Mucosa of stomach (tissue), 1 donor: ENCODE data around the gene KRT8.
"Not testable (repeated sequence)": the region's sequence is repeated elsewhere in the genome, so short reads cannot be mapped to it uniquely, and the experiment has no call there.

Experiments used
- H3K27me3 ChIP-seq: one replicate; pipeline ENCODE4 v1.7.0; 2013; ENCODE audit warnings: mild to moderate bottlenecking, low read length; ENCODE audit not compliant: control insufficient read depth, insufficient read depth
- H3K36me3 ChIP-seq: one replicate; pipeline ENCODE4 v1.7.0; 2013; ENCODE audit warnings: low read length; ENCODE audit not compliant: control insufficient read depth, insufficient read depth
- H3K4me1 ChIP-seq: one replicate; pipeline ENCODE4 v1.7.0; 2013; ENCODE audit warnings: mild to moderate bottlenecking, low read length; ENCODE audit not compliant: control insufficient read depth, insufficient read depth
- H3K4me3 ChIP-seq: one replicate; pipeline ENCODE4 v1.7.0; 2013; ENCODE audit warnings: low read length
- H3K9ac ChIP-seq: one replicate; pipeline ENCODE4 v1.7.0; 2013; ENCODE audit warnings: mild to moderate bottlenecking, low read length, moderate library complexity
- H3K9me3 ChIP-seq: one replicate; pipeline ENCODE4 v1.7.0; 2013; ENCODE audit warnings: mild to moderate bottlenecking, low read length, moderate library complexity; ENCODE audit not compliant: control insufficient read depth
- donor health status: Pancreatic carcinoma.

KRT8 gene

GRCh38 chr12:52861511-52861910 lies 43.4 kb downstream of the KRT8 start:
- H3K9ac ChIP-seq = no peak overlapping the region
- no peaks in the 10 kb centered on the region for H3K36me3 ChIP-seq
- H3K4me1 ChIP-seq = peaks cover 14% of the 10 kb centered on the region
- no peaks in the 10 kb centered on the region for H3K27me3 ChIP-seq
- H3K4me3 ChIP-seq = no peak overlapping the region
- no peaks in the 10 kb centered on the region for H3K9me3 ChIP-seq

DNA sequence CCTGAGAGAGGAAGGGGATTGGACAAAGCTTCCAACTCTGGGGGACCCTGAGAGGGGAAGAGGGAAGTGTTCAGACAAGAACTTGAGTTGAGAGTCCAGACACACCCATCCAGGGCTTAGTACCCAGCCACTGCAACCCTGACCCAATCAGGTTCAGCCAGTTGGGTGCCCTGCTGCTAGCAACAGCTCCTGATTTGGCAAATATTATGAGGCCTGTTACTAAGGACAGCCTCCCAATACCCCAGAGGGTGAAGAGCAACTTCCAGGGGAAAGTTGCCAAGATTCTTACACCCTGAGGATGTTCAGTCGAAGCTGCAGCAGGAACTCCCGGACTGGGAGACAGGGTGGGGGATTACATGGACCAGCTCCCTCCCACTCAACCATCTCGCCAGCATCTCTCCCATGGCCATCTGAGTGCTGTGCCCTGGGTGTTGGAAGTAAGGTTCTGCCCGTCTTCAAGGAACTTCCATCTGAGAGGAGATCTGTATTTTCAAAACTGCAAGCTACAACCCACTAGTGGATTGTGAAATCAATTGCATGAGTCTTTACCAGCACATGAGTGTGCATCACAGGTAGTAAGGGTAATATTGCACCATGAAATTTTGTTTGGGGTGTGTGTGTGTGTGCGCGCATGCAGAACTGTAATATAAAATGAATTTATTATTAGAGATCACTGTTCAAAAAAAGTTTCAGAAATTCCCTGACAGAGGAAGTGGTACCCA lies 44.6 kb downstream of the KRT8 start:
- no peaks in the 10 kb centered on the region for H3K9me3 ChIP-seq
- no peaks in the 10 kb centered on the region for H3K36me3 ChIP-seq
- H3K4me1 ChIP-seq = peaks cover 9% of the 10 kb centered on the region
- no peak overlapping the region for H3K9ac ChIP-seq
- no peak overlapping the region for H3K4me3 ChIP-seq
- no peaks in the 10 kb centered on the region for H3K27me3 ChIP-seq

GRCh38 chr12:52857500-52857899 lies 47.4 kb downstream of the KRT8 start:
- Histone ChIP-seq H3K9me3 (no peaks in the 10 kb centered on the region), H3K4me1 (peaks cover 9% of the 10 kb centered on the region), H3K9ac (no peak overlapping the region), H3K27me3 (peaks cover 3% of the 10 kb centered on the region), H3K36me3 (no peaks in the 10 kb centered on the region), H3K4me3 (no peak overlapping the region)

DNA sequence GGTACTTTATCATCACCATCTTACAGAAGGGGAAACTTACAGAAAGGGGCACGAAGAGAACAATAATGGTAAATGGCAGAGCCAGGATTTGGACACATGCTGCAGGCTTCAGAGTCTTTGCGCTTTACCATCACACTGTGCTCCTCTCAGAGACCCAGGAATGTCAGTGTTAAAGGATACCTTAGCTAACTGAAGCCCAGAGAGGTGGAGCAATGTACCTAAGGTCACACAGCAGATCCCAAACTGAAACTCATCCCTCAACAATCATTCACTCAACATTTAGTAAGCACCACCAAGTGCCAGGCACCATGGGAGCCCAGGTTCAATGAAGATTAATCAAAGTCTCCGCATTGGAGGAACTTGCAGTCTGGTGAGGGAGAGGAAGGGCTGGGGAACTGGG lies 48.1 kb downstream of the KRT8 start:
- Histone ChIP-seq H3K36me3 (no peaks in the 10 kb centered on the region), H3K9me3 (no peaks in the 10 kb centered on the region), H3K9ac (no peak overlapping the region), H3K27me3 (peaks cover 3% of the 10 kb centered on the region), H3K4me1 (peaks cover 9% of the 10 kb centered on the region), H3K4me3 (no peak overlapping the region)

DNA sequence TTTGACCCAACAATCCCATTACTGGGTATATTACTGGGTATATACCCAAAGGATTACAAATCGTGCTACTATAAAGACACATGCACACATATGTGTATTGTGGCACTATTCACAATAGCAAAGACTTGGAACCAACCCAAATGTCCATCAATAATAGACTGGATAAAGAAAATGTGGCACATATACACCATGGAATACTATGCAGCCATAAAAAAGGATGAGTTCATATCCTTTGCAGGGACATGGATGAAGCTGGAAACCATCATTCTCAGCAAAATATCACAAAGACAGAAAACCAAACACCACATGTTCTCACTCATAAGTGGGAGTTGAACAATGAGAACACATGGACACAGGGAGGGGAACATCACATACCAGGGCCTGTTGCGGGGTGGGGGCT lies 48.8 kb downstream of the KRT8 start:
- H3K9me3 ChIP-seq, H3K4me3 ChIP-seq, H3K36me3 ChIP-seq, H3K4me1 ChIP-seq, H3K27me3 ChIP-seq, H3K9ac ChIP-seq: not testable (repeated sequence)

DNA sequence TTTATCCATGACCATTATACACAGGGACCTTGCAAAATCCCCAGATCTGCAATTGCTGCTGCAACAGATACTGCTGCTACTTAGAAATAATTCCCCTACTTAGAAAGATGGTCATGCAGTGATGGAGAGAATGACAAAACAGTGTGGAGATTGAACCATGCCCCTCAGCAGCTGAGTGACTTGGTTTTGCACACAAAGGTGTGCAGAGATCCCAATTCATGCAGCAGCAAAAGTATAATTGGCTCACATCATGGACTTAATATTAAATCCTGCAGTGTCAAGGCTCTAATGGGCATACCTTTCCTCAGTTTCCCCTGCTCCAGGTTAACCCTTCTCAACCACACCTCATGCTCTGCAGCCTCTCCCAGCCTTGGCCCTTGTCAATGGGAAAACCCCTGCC lies 53.1 kb downstream of the KRT8 start:
- Histone ChIP-seq H3K9ac (no peak overlapping the region), H3K4me3 (no peak overlapping the region), H3K9me3 (no peaks in the 10 kb centered on the region), H3K36me3 (no peaks in the 10 kb centered on the region), H3K4me1 (no peaks in the 10 kb centered on the region), H3K27me3 (peaks cover 7% of the 10 kb centered on the region)

DNA sequence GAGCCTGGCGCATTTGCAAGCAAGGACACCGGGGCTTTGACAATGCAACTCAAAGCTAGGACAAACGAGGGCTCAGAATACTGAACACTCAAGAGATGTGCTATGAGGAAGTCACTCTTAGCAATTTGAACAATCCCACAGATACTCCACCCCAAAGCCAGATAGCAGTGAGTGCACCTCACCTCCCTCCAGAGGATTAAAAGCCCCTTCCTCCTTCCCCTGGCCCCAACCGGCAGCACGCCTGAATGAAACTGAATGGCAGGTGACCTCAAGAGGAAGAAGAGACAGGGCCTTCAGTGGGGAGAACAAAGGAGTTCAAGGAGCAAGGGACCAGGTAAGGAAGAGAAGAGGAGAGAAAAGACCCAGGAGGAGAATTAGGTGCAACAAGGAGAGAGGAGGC lies 54.2 kb downstream of the KRT8 start:
- Histone ChIP-seq H3K9ac (no peak overlapping the region), H3K27me3 (peaks cover 7% of the 10 kb centered on the region), H3K4me1 (no peaks in the 10 kb centered on the region), H3K4me3 (no peak overlapping the region), H3K36me3 (no peaks in the 10 kb centered on the region), H3K9me3 (no peaks in the 10 kb centered on the region)

GRCh38 chr12:52849511-52849910 lies 55.4 kb downstream of the KRT8 start:
- peaks cover 7% of the 10 kb centered on the region for H3K27me3 ChIP-seq
- H3K4me3 ChIP-seq = no peak overlapping the region
- no peak overlapping the region for H3K9ac ChIP-seq
- no peaks in the 10 kb centered on the region for H3K4me1 ChIP-seq
- no peaks in the 10 kb centered on the region for H3K9me3 ChIP-seq
- no peaks in the 10 kb centered on the region for H3K36me3 ChIP-seq

DNA sequence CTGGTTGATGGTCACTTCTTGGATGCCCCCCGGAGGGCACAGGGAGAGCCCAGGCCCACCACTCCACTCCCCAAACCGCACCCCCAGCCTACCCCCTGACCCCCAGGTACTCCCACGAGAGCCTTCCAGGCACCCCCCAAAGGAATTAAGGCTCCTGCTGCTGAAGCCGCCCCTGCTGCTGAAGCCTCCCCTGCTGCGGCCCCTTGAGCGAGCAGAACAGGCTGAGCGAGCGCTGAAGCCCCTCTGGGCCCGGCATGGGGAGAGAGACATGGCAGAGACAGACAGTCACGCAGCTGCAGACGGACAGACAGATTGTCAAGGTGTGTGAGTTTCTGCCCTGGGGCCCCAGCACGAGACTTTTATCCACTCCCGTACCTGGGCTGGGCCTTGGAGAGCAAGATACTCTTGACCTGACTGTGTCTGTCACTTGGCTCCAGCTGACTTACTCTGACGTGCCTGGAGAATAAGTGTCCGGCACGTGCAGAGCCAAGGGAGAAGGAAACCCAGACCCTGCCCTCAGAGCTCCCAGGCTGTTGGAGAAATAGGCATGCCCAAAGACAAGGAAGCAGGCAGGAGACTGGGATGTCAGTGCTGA lies 56.1 kb downstream of the KRT8 start, which contains the start of gene KRT78:
TSS of gene KRT78 (minus strand) at position 334 of the 595 bp plus-strand sequence. CDS start at position 270, 64 bp downstream.
- no peak within 1 kb of the TSS for H3K9ac ChIP-seq
- H3K9me3 ChIP-seq = no peaks in the 10 kb centered on the region
- no peak within 1 kb of the TSS for H3K4me3 ChIP-seq

GRCh38 chr12:52847335-52848102 lies 57.4 kb downstream of the KRT8 start:
- H3K9ac ChIP-seq = no peak overlapping the region
- H3K4me1 ChIP-seq = no peaks in the 10 kb centered on the region
- no peaks in the 10 kb centered on the region for H3K9me3 ChIP-seq
- no peaks in the 10 kb centered on the region for H3K36me3 ChIP-seq
- H3K27me3 ChIP-seq = peaks cover 4% of the 10 kb centered on the region
- H3K4me3 ChIP-seq = no peak overlapping the region

More for the DNA sequence above, 56.1 kb downstream of the KRT8 start, which contains the start of gene KRT78:
- H3K27me3 ChIP-seq = peaks cover 7% of the 10 kb centered on the region
- H3K36me3 ChIP-seq = no peaks in the 10 kb centered on the region
- no peaks in the 10 kb centered on the region for H3K4me1 ChIP-seq
